Panc1 (cell line): Measurements from ENCODE around the gene HMHB1. TPM values are rescaled to one million over a fixed set of nuclear protein-coding genes. Genes with fewer than 3 reads are reported as not detected.

ENCODE experiments used
- ATAC-seq: fragments of 200-7000 bp; cut with Tn5 transposase; 2 replicates; pipeline ENCODE4 v1.9.1; 2020; ENCODE audit warnings: mild to moderate bottlenecking, moderate library complexity
- BruUV-seq: library from RNA; stranded (reverse); fragments of 400-500 nt; replicated peaks from 2 replicates; lab custom pipeline; 2021; lab: Mats Ljungman, UMichigan
- CTCF ChIA-PET: fragments of 300-600 bp; sonication (Branson Sonifier 250); formaldehyde crosslinking; loops from one replicate; lab custom pipeline; 2022; ENCODE audit warnings: antibody characterized with exemption; lab: Charles Lee
- POLR2A ChIA-PET: fragments of 300-600 bp; sonication (Branson Sonifier 250); formaldehyde crosslinking; loops from one replicate; lab custom pipeline; 2022; ENCODE audit warnings: antibody characterized with exemption; lab: Charles Lee
- DNase-seq: peaks from one replicate; pipeline ENCODE4 v3.0.0-alpha.2; 2010; ENCODE audit warnings: low read depth, low spot score
- H3K27ac ChIP-seq: 2 replicates; pipeline ENCODE4 v1.5.1; 2011; ENCODE audit warnings: mild to moderate bottlenecking, low read length, inconsistent platforms
- H3K27me3 ChIP-seq: fragments of 200-500 bp; sonication (Bioruptor generic); 2 replicates; pipeline ENCODE4 v1.6.0; 2014; ENCODE audit warnings: low read length, inconsistent platforms; ENCODE audit not compliant: control insufficient read depth, insufficient read depth
- H3K36me3 ChIP-seq: fragments of 200-500 bp; sonication (Bioruptor generic); 2 replicates; pipeline ENCODE4 v1.5.1; 2014; ENCODE audit warnings: inconsistent platforms, mild to moderate bottlenecking, low read length, moderate library complexity; ENCODE audit not compliant: control insufficient read depth, insufficient read depth
- H3K4me1 ChIP-seq: 2 replicates; pipeline ENCODE4 v1.5.1; 2011; ENCODE audit warnings: inconsistent platforms, mild to moderate bottlenecking, low read length, moderate library complexity; ENCODE audit not compliant: control insufficient read depth, insufficient read depth
- H3K4me3 ChIP-seq, 2 experiments: 2 replicates each; pipeline ENCODE4 v1.5.1; 2011 to 2012; ENCODE audit warnings: low read depth in 2 of 2, low read length in 2 of 2, mild to moderate bottlenecking in 2 of 2, inconsistent platforms in 1 of 2, moderate library complexity in 1 of 2
- H3K9me3 ChIP-seq: fragments of 200-500 bp; sonication (Bioruptor generic); 2 replicates; pipeline ENCODE4 v1.5.1; 2014; ENCODE audit warnings: low read depth, mild to moderate bottlenecking, inconsistent platforms, low read length, moderate library complexity; ENCODE audit not compliant: control insufficient read depth, insufficient read depth
- POLR2AphosphoS5 ChIP-seq: IDR thresholded peaks from 2 replicates; pipeline ENCODE4 v1.6.1; 2012; ENCODE audit warnings: mild to moderate bottlenecking, low read depth, low read length, moderate library complexity
- SIN3A ChIP-seq: IDR thresholded peaks from 2 replicates; pipeline ENCODE4 v1.6.1; 2012; ENCODE audit warnings: low read depth, mild to moderate bottlenecking, low read length, moderate library complexity, borderline replicate concordance; ENCODE audit not compliant: insufficient read depth
- TCF7L2 ChIP-seq: IDR thresholded peaks from 2 replicates; pipeline ENCODE4 v1.6.1; 2011; ENCODE audit warnings: mild to moderate bottlenecking, low read depth, low read length, inconsistent platforms
- in situ Hi-C: cut with HindIII; loops from 2 replicates; pipeline ENCODE4 v1.10.0; 2016; ENCODE audit warnings: low sequenced_read_pairs, low pct_unique_long_range_greater_than_20kb
- intact Hi-C: fragments of 100-400 bp; cut with micrococcal nuclease; formaldehyde crosslinking; loops from one replicate; pipeline ENCODE4 v1.10.0; 2022; ENCODE audit not compliant: unreplicated experiment
- total RNA-seq: library from RNA; stranded (reverse); gene quantifications from one replicate; pipeline ENCODE4 v1.2.1, GENCODE V29; 2021; ENCODE audit not compliant: unreplicated experiment
- TF ChIP-seq, protein P1 (sequence below): fragments of 450-650 bp; IDR thresholded peaks from 2 replicates; pipeline ENCODE4 v1.5.1; 2017; ENCODE audit warnings: mild to moderate bottlenecking
- TF ChIP-seq, protein P2 (sequence below), 2 experiments: IDR thresholded peaks; 2 replicates each; pipeline ENCODE4 v1.6.1; 2011 to 2012; ENCODE audit warnings: low read depth in 2 of 2, control low read depth in 1 of 2, low read length in 1 of 2, mild to moderate bottlenecking in 1 of 2, moderate library complexity in 1 of 2; ENCODE audit not compliant: insufficient read depth in 1 of 2

The HMHB1 gene
- total RNA-seq, 1 experiment from 2014 or later: not detected

DNA sequence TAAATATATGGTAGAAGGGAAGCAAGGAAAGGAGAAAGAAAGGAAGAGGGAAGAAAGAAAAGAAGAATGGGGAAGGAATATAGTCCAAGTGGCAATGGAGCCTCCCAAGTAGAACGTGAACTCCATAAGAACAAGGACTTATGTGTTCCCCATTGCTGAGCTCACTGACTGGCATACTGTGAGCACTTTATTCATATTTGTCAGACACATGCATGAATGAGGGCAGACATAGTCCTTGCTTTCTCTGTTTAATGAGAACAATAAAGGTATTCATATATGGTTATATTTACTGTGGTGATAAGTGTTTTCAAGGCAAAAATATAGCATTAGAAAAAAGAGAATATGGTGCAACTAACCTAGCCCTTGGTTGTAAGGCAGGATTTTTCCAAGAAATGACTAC, 23.6 kb upstream of the HMHB1 start:
- TF ChIP-seq, protein P1, sequence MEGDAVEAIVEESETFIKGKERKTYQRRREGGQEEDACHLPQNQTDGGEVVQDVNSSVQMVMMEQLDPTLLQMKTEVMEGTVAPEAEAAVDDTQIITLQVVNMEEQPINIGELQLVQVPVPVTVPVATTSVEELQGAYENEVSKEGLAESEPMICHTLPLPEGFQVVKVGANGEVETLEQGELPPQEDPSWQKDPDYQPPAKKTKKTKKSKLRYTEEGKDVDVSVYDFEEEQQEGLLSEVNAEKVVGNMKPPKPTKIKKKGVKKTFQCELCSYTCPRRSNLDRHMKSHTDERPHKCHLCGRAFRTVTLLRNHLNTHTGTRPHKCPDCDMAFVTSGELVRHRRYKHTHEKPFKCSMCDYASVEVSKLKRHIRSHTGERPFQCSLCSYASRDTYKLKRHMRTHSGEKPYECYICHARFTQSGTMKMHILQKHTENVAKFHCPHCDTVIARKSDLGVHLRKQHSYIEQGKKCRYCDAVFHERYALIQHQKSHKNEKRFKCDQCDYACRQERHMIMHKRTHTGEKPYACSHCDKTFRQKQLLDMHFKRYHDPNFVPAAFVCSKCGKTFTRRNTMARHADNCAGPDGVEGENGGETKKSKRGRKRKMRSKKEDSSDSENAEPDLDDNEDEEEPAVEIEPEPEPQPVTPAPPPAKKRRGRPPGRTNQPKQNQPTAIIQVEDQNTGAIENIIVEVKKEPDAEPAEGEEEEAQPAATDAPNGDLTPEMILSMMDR: no peak
- TF ChIP-seq SIN3A (no peak), POLR2AphosphoS5 (no peak), TCF7L2 (no peak)
- TF ChIP-seq, protein P2, sequence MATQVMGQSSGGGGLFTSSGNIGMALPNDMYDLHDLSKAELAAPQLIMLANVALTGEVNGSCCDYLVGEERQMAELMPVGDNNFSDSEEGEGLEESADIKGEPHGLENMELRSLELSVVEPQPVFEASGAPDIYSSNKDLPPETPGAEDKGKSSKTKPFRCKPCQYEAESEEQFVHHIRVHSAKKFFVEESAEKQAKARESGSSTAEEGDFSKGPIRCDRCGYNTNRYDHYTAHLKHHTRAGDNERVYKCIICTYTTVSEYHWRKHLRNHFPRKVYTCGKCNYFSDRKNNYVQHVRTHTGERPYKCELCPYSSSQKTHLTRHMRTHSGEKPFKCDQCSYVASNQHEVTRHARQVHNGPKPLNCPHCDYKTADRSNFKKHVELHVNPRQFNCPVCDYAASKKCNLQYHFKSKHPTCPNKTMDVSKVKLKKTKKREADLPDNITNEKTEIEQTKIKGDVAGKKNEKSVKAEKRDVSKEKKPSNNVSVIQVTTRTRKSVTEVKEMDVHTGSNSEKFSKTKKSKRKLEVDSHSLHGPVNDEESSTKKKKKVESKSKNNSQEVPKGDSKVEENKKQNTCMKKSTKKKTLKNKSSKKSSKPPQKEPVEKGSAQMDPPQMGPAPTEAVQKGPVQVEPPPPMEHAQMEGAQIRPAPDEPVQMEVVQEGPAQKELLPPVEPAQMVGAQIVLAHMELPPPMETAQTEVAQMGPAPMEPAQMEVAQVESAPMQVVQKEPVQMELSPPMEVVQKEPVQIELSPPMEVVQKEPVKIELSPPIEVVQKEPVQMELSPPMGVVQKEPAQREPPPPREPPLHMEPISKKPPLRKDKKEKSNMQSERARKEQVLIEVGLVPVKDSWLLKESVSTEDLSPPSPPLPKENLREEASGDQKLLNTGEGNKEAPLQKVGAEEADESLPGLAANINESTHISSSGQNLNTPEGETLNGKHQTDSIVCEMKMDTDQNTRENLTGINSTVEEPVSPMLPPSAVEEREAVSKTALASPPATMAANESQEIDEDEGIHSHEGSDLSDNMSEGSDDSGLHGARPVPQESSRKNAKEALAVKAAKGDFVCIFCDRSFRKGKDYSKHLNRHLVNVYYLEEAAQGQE (IDR thresholded peaks at IDR 0.05; ENCODE audit: insufficient read depth in 1 of 2, low read depth in 2 of 2, low read length in 1 of 2): no peak
- intact Hi-C loops: no loop called here
- CTCF ChIA-PET: interaction anchor here (1.1 kb wide), 1 partner anchor 12 kb away, joined by 3 read pairs; no protein-coding TSS in a partner anchor
- Histone ChIP-seq H3K27me3 (peaks cover 6% of the 10 kb centered on the region; the same call in 1 of the 2 replicates), H3K9me3 (no peaks in the 10 kb centered on the region), H3K27ac (no peak overlapping the region), H3K4me3 (no peak overlapping the region), H3K36me3 (no peaks in the 10 kb centered on the region), H3K4me1 (no peaks in the 10 kb centered on the region)
- BruUV-seq: no TSS peak
- POLR2A ChIA-PET: no interaction called here
- ATAC-seq (no peak), DNase-seq (no peak)
- in situ Hi-C loops: no loop called here

DNA sequence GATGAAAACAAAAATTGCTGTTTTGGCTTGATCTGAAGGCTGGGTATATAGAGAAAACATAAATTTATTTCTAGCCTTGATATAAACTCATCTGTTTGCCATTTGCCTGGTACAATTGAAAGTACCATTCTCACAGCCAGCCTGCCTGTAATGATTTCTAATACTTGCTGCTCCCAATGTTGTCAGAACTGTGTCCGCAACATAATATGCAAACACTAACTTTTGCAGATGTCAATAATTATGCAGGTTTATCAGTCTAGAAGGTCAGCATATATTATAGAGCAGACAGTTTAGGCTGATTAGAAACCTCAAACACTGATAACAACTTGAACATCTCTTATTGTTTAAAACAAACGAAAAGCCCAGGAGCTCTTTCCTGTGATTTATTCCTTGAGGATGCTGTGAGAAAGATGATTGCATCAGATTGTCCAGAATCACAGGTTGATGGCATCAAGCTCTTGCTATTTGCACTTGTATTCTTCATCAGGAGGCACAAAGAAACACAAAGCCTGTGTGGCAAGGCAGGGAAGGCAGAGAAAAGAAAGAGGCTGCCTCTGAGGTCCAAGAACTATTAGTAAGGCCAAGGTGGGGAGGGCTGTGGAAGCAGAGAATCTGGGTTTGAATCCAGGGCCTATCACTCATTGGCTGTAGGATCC, 21.4 kb upstream of the HMHB1 start:
- ATAC-seq (no peak), DNase-seq (no peak)
- CTCF ChIA-PET: no interaction called here
- Histone ChIP-seq H3K36me3 (no peaks in the 10 kb centered on the region), H3K4me3 (no peak overlapping the region), H3K4me1 (no peaks in the 10 kb centered on the region), H3K27ac (no peak overlapping the region), H3K27me3 (0 out of 2 replicates have a peak, but pooled peaks cover 1% of the 10 kb centered on the region), H3K9me3 (no peaks in the 10 kb centered on the region)
- intact Hi-C loops: no loop called here
- in situ Hi-C loops: no loop called here
- POLR2A ChIA-PET: no interaction called here
- TF ChIP-seq SIN3A (no peak), POLR2AphosphoS5 (no peak), TCF7L2 (no peak)
- TF ChIP-seq, protein P2 (IDR thresholded peaks at IDR 0.05; ENCODE audit: insufficient read depth in 1 of 2, low read depth in 2 of 2, low read length in 1 of 2): no peak
- TF ChIP-seq, protein P1: no peak
- no TSS peak for BruUV-seq
